Hypothalamus (tissue), 51 donors: ENCODE results near the gene PCDH9.
"Not testable (repeated sequence)": the region's sequence is repeated elsewhere in the genome, so short reads cannot be mapped to it uniquely, and the experiment has no call there.

Source experiments
- DNase-seq, 51 donors: peaks; one replicate each; lab custom pipeline; 2025; lab: John Stamatoyannopoulos, UW

Gene PCDH9

GRCh38 chr13:66341635-66342377 lies 888.3 kb downstream of the PCDH9 start:
- no peak for DNase-seq

GRCh38 chr13:66339214-66339613 lies 890.9 kb downstream of the PCDH9 start:
- no peak for DNase-seq

GRCh38 chr13:66338542-66338941 lies 891.6 kb downstream of the PCDH9 start:
- no peak for DNase-seq

GRCh38 chr13:66335626-66336025 lies 894.5 kb downstream of the PCDH9 start:
- no peak for DNase-seq

- peak in 1 of 51 donors; percentile 25 for DNase-seq
Observed at GRCh38 chr13:66329988-66330451, 900.1 kb downstream of the PCDH9 start.

GRCh38 chr13:66328476-66328875 lies 901.7 kb downstream of the PCDH9 start:
- DNase-seq: no peak

GRCh38 chr13:66323745-66324347 lies 906.3 kb downstream of the PCDH9 start:
- DNase-seq: no peak

GRCh38 chr13:66322936-66323335 lies 907.2 kb downstream of the PCDH9 start:
- DNase-seq: no peak

GRCh38 chr13:66322193-66322740 lies 907.9 kb downstream of the PCDH9 start:
- DNase-seq: no peak

GRCh38 chr13:66314911-66315310 lies 915.2 kb downstream of the PCDH9 start:
- no peak for DNase-seq

- DNase-seq: no peak
Observed at GRCh38 chr13:66313413-66313812, 916.7 kb downstream of the PCDH9 start.

- DNase-seq: no peak
Observed at GRCh38 chr13:66312312-66313087, 917.6 kb downstream of the PCDH9 start.

- no peak for DNase-seq
Observed at GRCh38 chr13:66305961-66306617, 924.0 kb downstream of the PCDH9 start.

GRCh38 chr13:66301482-66301881 lies 928.7 kb downstream of the PCDH9 start:
- no peak for DNase-seq

GRCh38 chr13:66301006-66301405 lies 929.1 kb downstream of the PCDH9 start:
- DNase-seq: no peak

GRCh38 chr13:66296875-66297274 lies 933.3 kb downstream of the PCDH9 start:
- DNase-seq: no peak

- DNase-seq: no peak
Observed at GRCh38 chr13:66296328-66296727, 933.8 kb downstream of the PCDH9 start.

- not testable (repeated sequence) for DNase-seq
Observed at GRCh38 chr13:66286806-66287205, 943.3 kb downstream of the PCDH9 start.

GRCh38 chr13:66275416-66275815 lies 954.7 kb downstream of the PCDH9 start:
- DNase-seq: no peak

GRCh38 chr13:66273011-66273410 lies 957.1 kb downstream of the PCDH9 start:
- DNase-seq: no peak

- no peak for DNase-seq
Observed at GRCh38 chr13:66266761-66267160, 963.4 kb downstream of the PCDH9 start.
